PFSK-1 (cell line): ENCODE measurements around the gene CNEP1R1.

ENCODE experiments used
- POLR2AphosphoS5 ChIP-seq: IDR thresholded peaks from 2 replicates; pipeline ENCODE4 v1.6.1; 2012; ENCODE audit warnings: low read depth, mild to moderate bottlenecking, control low read depth, low read length, moderate library complexity
- REST ChIP-seq, 2 experiments: IDR thresholded peaks; 2 replicates each; pipeline versions ENCODE4 v1.6.1 to v1.8.0; 2011 to 2012; ENCODE audit warnings: low read depth in 2 of 2, low read length in 2 of 2, control low read depth in 1 of 2, inconsistent platforms in 1 of 2, mild to moderate bottlenecking in 1 of 2, moderate library complexity in 1 of 2; ENCODE audit not compliant: insufficient read depth in 1 of 2

GRCh38 chr16:50010212-50010611 is 14.8 kb upstream of the CNEP1R1 start:
- no peak for TF ChIP-seq REST (IDR thresholded peaks at IDR 0.05; ENCODE audit: insufficient read depth in 1 of 2, low read depth in 2 of 2, low read length in 2 of 2)
- no peak for TF ChIP-seq POLR2AphosphoS5
